Fibroblast of mammary gland (primary cell): ENCODE measurements around the gene MICA.
"Not testable (repeated sequence)": the region's sequence is repeated elsewhere in the genome, so short reads cannot be mapped to it uniquely, and the experiment has no call there.

Source experiments
- DNase-seq: peaks from one replicate; pipeline ENCODE4 v3.0.0-alpha.2; 2010; ENCODE audit warnings: low read depth
- H3K4me3 ChIP-seq: 2 replicates; pipeline ENCODE4 v1.5.1; 2011; ENCODE audit warnings: low read depth, mild to moderate bottlenecking, low read length, moderate library complexity; ENCODE audit not compliant: control insufficient read depth
- CTCF ChIP-seq: conservative IDR thresholded peaks from 2 replicates; pipeline ENCODE4 v1.5.1; 2011; ENCODE audit warnings: low read depth, low read length, inconsistent platforms; ENCODE audit not compliant: control insufficient read depth, insufficient read depth

MICA gene

GRCh38 chr6:31450751-31451150 lies 47.4 kb downstream of the MICA start:
- DNase-seq = no peak
- H3K4me3 ChIP-seq = no peak overlapping the region
- no peak for TF ChIP-seq CTCF

GRCh38 chr6:31452859-31453258 lies 49.5 kb downstream of the MICA start:
- TF ChIP-seq CTCF = no peak
- no peak overlapping the region for H3K4me3 ChIP-seq
- no peak for DNase-seq

GRCh38 chr6:31453259-31453658 lies 49.9 kb downstream of the MICA start:
- DNase-seq = peak; percentile 66
- TF ChIP-seq CTCF = no peak

GRCh38 chr6:31459864-31460263 lies 56.5 kb downstream of the MICA start:
- not testable (repeated sequence) for DNase-seq, H3K4me3 ChIP-seq

More at GRCh38 chr6:31453259-31453658, 49.9 kb downstream of the MICA start:
- no peak overlapping the region for H3K4me3 ChIP-seq

GRCh38 chr6:31460361-31461025 lies 57.1 kb downstream of the MICA start:
- no peak overlapping the region for H3K4me3 ChIP-seq
- DNase-seq = no peak
- TF ChIP-seq CTCF = no peak

- H3K4me3 ChIP-seq = no peak overlapping the region
- no peak for TF ChIP-seq CTCF
- DNase-seq = peak; percentile 64
Measured at GRCh38 chr6:31462026-31462963, 58.9 kb downstream of the MICA start.
